Measurements from ENCODE around the gene MDGA2.
"Not testable (repeated sequence)": the region's sequence is repeated elsewhere in the genome, so short reads cannot be mapped to it uniquely, and the experiment has no call there.

MDGA2 gene

GRCh38 chr14:47259796-47260195 lies 415.6 kb downstream of the MDGA2 start:
- no peak overlapping the region for H3K9ac ChIP-seq (ENCODE audit: low read length)
- no peaks in the 10 kb centered on the region for H3K36me3 ChIP-seq (ENCODE audit: control insufficient read depth, insufficient read depth, low read length)
- H3K27me3 ChIP-seq (ENCODE audit: control insufficient read depth, insufficient read depth, low read length), result no peaks in the 10 kb centered on the region
- no peaks in the 10 kb centered on the region for H3K9me3 ChIP-seq (ENCODE audit: control insufficient read depth, low read length)
- no peak overlapping the region for H3K4me3 ChIP-seq (ENCODE audit: low read length)
- H3K4me1 ChIP-seq (ENCODE audit: control insufficient read depth, insufficient read depth, low read length), result no peaks in the 10 kb centered on the region

GRCh38 chr14:47257013-47257412 lies 418.4 kb downstream of the MDGA2 start:
- Histone ChIP-seq H3K9me3 (ENCODE audit: control insufficient read depth, low read length) (no peaks in the 10 kb centered on the region), H3K36me3 (ENCODE audit: control insufficient read depth, insufficient read depth, low read length) (no peaks in the 10 kb centered on the region), H3K4me1 (ENCODE audit: control insufficient read depth, insufficient read depth, low read length) (no peaks in the 10 kb centered on the region), H3K4me3 (ENCODE audit: low read length) (no peak overlapping the region), H3K27me3 (ENCODE audit: control insufficient read depth, insufficient read depth, low read length) (no peaks in the 10 kb centered on the region), H3K9ac (ENCODE audit: low read length) (no peak overlapping the region)

- H3K9ac ChIP-seq (ENCODE audit: low read length), result no peak overlapping the region
- no peaks in the 10 kb centered on the region for H3K27me3 ChIP-seq (ENCODE audit: control insufficient read depth, insufficient read depth, low read length)
- H3K4me3 ChIP-seq (ENCODE audit: low read length), result no peak overlapping the region
- no peaks in the 10 kb centered on the region for H3K9me3 ChIP-seq (ENCODE audit: control insufficient read depth, low read length)
- H3K36me3 ChIP-seq (ENCODE audit: control insufficient read depth, insufficient read depth, low read length), result no peaks in the 10 kb centered on the region
- H3K4me1 ChIP-seq (ENCODE audit: control insufficient read depth, insufficient read depth, low read length), result no peaks in the 10 kb centered on the region
Measured at GRCh38 chr14:47252802-47253201, 422.6 kb downstream of the MDGA2 start.

GRCh38 chr14:47246367-47246766 lies 429.0 kb downstream of the MDGA2 start:
- Histone ChIP-seq H3K4me1 (ENCODE audit: control insufficient read depth, insufficient read depth, low read length) (no peaks in the 10 kb centered on the region), H3K9me3 (ENCODE audit: control insufficient read depth, low read length) (no peaks in the 10 kb centered on the region), H3K27me3 (ENCODE audit: control insufficient read depth, insufficient read depth, low read length) (no peaks in the 10 kb centered on the region), H3K36me3 (ENCODE audit: control insufficient read depth, insufficient read depth, low read length) (no peaks in the 10 kb centered on the region), H3K4me3 (ENCODE audit: low read length) (no peak overlapping the region), H3K9ac (ENCODE audit: low read length) (no peak overlapping the region)

GRCh38 chr14:47242579-47242978 lies 432.8 kb downstream of the MDGA2 start:
- not testable (repeated sequence) for H3K4me1 ChIP-seq (ENCODE audit: control insufficient read depth, insufficient read depth, low read length); H3K9me3 ChIP-seq (ENCODE audit: control insufficient read depth, low read length); H3K27me3 ChIP-seq (ENCODE audit: control insufficient read depth, insufficient read depth, low read length); H3K9ac ChIP-seq (ENCODE audit: low read length); H3K4me3 ChIP-seq (ENCODE audit: low read length); H3K36me3 ChIP-seq (ENCODE audit: control insufficient read depth, insufficient read depth, low read length)

- Histone ChIP-seq H3K36me3 (ENCODE audit: control insufficient read depth, insufficient read depth, low read length) (no peaks in the 10 kb centered on the region), H3K9me3 (ENCODE audit: control insufficient read depth, low read length) (no peaks in the 10 kb centered on the region), H3K27me3 (ENCODE audit: control insufficient read depth, insufficient read depth, low read length) (no peaks in the 10 kb centered on the region), H3K4me3 (ENCODE audit: low read length) (no peak overlapping the region), H3K9ac (ENCODE audit: low read length) (no peak overlapping the region), H3K4me1 (ENCODE audit: control insufficient read depth, insufficient read depth, low read length) (no peaks in the 10 kb centered on the region)
Measured at GRCh38 chr14:47240748-47241437, 434.5 kb downstream of the MDGA2 start.

GRCh38 chr14:47235619-47236018 lies 439.8 kb downstream of the MDGA2 start:
- Histone ChIP-seq H3K36me3 (ENCODE audit: control insufficient read depth, insufficient read depth, low read length) (no peaks in the 10 kb centered on the region), H3K4me1 (ENCODE audit: control insufficient read depth, insufficient read depth, low read length) (no peaks in the 10 kb centered on the region), H3K27me3 (ENCODE audit: control insufficient read depth, insufficient read depth, low read length) (no peaks in the 10 kb centered on the region), H3K9me3 (ENCODE audit: control insufficient read depth, low read length) (no peaks in the 10 kb centered on the region), H3K9ac (ENCODE audit: low read length) (no peak overlapping the region), H3K4me3 (ENCODE audit: low read length) (no peak overlapping the region)

- Histone ChIP-seq H3K27me3 (ENCODE audit: control insufficient read depth, insufficient read depth, low read length) (no peaks in the 10 kb centered on the region), H3K36me3 (ENCODE audit: control insufficient read depth, insufficient read depth, low read length) (no peaks in the 10 kb centered on the region), H3K4me1 (ENCODE audit: control insufficient read depth, insufficient read depth, low read length) (no peaks in the 10 kb centered on the region), H3K9me3 (ENCODE audit: control insufficient read depth, low read length) (no peaks in the 10 kb centered on the region), H3K9ac (ENCODE audit: low read length) (no peak overlapping the region), H3K4me3 (ENCODE audit: low read length) (no peak overlapping the region)
Measured at GRCh38 chr14:47226877-47227520, 448.4 kb downstream of the MDGA2 start.

GRCh38 chr14:47223656-47224055 lies 451.7 kb downstream of the MDGA2 start:
- no peak overlapping the region for H3K4me3 ChIP-seq (ENCODE audit: low read length)
- H3K9ac ChIP-seq (ENCODE audit: low read length), result no peak overlapping the region
- no peaks in the 10 kb centered on the region for H3K27me3 ChIP-seq (ENCODE audit: control insufficient read depth, insufficient read depth, low read length)
- no peaks in the 10 kb centered on the region for H3K4me1 ChIP-seq (ENCODE audit: control insufficient read depth, insufficient read depth, low read length)
- no peaks in the 10 kb centered on the region for H3K9me3 ChIP-seq (ENCODE audit: control insufficient read depth, low read length)
- H3K36me3 ChIP-seq (ENCODE audit: control insufficient read depth, insufficient read depth, low read length), result no peaks in the 10 kb centered on the region

GRCh38 chr14:47220096-47220495 lies 455.3 kb downstream of the MDGA2 start:
- no peak overlapping the region for H3K4me3 ChIP-seq (ENCODE audit: low read length)
- no peak overlapping the region for H3K9ac ChIP-seq (ENCODE audit: low read length)
- no peaks in the 10 kb centered on the region for H3K9me3 ChIP-seq (ENCODE audit: control insufficient read depth, low read length)
- no peaks in the 10 kb centered on the region for H3K4me1 ChIP-seq (ENCODE audit: control insufficient read depth, insufficient read depth, low read length)
- H3K27me3 ChIP-seq (ENCODE audit: control insufficient read depth, insufficient read depth, low read length), result no peaks in the 10 kb centered on the region
- no peaks in the 10 kb centered on the region for H3K36me3 ChIP-seq (ENCODE audit: control insufficient read depth, insufficient read depth, low read length)

GRCh38 chr14:47211263-47211662 lies 464.1 kb downstream of the MDGA2 start:
- Histone ChIP-seq H3K4me3 (ENCODE audit: low read length) (no peak overlapping the region), H3K27me3 (ENCODE audit: control insufficient read depth, insufficient read depth, low read length) (no peaks in the 10 kb centered on the region), H3K4me1 (ENCODE audit: control insufficient read depth, insufficient read depth, low read length) (no peaks in the 10 kb centered on the region), H3K9ac (ENCODE audit: low read length) (no peak overlapping the region), H3K9me3 (ENCODE audit: control insufficient read depth, low read length) (no peaks in the 10 kb centered on the region), H3K36me3 (ENCODE audit: control insufficient read depth, insufficient read depth, low read length) (no peaks in the 10 kb centered on the region)

- Histone ChIP-seq H3K4me1 (ENCODE audit: control insufficient read depth, insufficient read depth, low read length) (no peaks in the 10 kb centered on the region), H3K36me3 (ENCODE audit: control insufficient read depth, insufficient read depth, low read length) (no peaks in the 10 kb centered on the region), H3K9me3 (ENCODE audit: control insufficient read depth, low read length) (no peaks in the 10 kb centered on the region), H3K4me3 (ENCODE audit: low read length) (no peak overlapping the region), H3K9ac (ENCODE audit: low read length) (no peak overlapping the region), H3K27me3 (ENCODE audit: control insufficient read depth, insufficient read depth, low read length) (no peaks in the 10 kb centered on the region)
Measured at GRCh38 chr14:47210099-47210498, 465.3 kb downstream of the MDGA2 start.

Measured in mucosa of stomach (tissue), 1 donor.